GM12801 (cell line): ENCODE measurements around the gene RDX.
A peak's percentile ranks its signal among the peaks of the same experiment; 100 is the strongest.

Experiments used
- CTCF ChIP-seq: IDR thresholded peaks from one replicate; pipeline ENCODE4 v1.5.1; 2011; ENCODE audit warnings: control low read depth; ENCODE audit not compliant: insufficient read length; ENCODE audit errors: extremely low read depth

The RDX gene

GRCh38 chr11:110174645-110175310 lies 121.6 kb downstream of the RDX start:
- no peak for TF ChIP-seq CTCF

GRCh38 chr11:110173811-110174644 lies 122.4 kb downstream of the RDX start:
- TF ChIP-seq CTCF = peak; percentile 26

GRCh38 chr11:110172468-110173065 lies 123.8 kb downstream of the RDX start:
- TF ChIP-seq CTCF = no peak

GRCh38 chr11:110169738-110170137 lies 126.7 kb downstream of the RDX start:
- TF ChIP-seq CTCF = no peak

- TF ChIP-seq CTCF = no peak
Observed at GRCh38 chr11:110168033-110168803, 128.2 kb downstream of the RDX start.

- TF ChIP-seq CTCF = no peak
Observed at GRCh38 chr11:110165039-110165925, 131.1 kb downstream of the RDX start.
